ENCODE data around the gene SEL1L3.

SEL1L3 gene

DNA sequence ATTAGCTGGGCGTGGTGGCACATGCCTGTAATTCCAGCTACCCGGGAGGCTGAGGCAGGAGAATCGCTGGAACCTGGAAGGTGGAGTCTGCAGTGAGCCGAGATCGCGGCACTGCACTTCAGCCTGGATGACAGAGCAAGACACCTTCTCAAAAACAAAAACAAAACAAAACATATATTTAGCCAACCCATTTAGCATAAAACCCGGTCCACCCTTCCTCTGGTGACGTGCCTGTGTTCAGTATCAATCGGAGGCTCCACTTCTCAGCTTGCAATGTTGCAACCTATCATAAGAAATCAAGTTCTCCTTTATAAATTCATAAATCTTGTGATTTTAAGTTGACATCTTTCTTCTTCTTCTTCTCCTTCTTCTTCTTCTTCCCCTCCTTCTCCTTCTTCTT lies 133.2 kb downstream of the SEL1L3 start:
- DNase-seq (ENCODE audit: low read depth) = no peak

DNA sequence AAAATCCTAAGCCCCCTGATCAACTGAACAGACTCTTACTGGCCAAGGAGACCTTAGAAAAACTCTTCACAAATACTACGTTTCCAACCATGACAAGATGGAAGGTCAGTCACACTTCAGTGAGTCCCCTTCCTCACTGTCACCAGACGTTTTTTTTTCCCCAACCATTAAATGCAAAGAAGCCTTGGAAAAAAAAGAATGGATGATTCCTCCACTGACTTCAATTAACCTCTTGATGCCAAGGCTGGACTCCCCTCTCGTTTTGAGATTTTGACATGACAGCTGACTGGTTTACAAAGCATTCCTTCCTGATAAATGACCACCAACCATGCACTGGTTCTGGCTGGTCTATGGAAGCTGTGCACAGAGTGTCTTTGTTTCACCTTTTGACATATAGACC lies 133.9 kb downstream of the SEL1L3 start:
- DNase-seq (ENCODE audit: low read depth) = no peak

DNA sequence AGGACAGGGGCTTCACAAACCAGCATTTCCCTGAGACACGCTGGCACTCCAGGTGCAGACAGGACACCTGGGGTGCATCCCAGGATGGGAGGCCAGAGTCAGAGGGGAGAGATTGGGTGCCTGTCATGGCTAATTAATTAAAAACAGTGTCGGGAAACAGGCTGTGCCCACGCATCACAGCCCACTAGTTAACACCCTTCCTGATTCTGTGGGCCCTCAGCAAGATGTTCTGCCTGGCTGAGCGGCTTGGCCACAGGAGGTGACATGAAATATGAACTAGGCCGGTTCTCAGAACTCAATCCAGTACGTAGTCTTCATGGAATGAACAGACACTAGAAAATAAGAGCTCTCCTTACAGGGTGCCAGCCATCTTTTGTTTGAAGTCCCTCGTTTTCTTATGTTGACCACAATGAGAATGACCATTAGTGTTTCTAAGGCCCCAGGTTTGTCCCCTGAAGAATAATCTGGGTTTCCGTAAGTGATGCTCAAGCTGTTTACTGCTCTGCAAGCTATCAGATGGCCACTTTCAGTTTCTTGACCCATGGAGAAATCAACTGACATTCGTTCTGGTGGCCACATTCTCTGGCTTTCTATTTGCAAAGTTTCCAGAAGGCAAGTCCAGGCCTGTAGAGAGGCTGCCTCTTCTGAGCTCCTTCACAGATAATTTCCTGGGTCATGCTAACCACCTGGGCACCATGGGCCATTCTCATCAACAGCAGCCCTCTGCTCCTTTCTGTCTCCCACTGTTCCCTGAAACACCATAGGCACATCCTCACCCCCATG lies 134.9 kb downstream of the SEL1L3 start:
- DNase-seq (ENCODE audit: low read depth) = no peak

GRCh38 chr4:25725870-25726269 lies 136.9 kb downstream of the SEL1L3 start:
- DNase-seq (ENCODE audit: low read depth) = no peak

DNA sequence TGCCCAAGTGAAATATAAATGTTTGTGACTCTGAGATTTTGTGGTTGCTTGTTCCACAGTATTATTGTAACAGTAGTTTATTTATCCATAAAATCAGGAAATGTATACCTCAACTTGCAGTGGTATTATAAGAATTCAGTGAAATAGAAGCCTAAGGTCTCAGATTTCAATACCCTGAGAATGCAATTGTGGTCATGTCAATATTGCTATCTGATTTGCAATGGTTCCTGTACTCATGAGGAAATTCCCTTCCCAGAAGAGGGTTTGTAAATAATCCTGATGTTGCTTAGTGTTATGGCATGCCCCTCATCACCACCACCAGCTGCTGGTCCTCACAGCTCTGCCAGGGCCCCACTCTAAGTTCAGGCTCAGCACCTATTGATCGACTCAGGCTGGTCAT lies 139.4 kb downstream of the SEL1L3 start:
- DNase-seq (ENCODE audit: low read depth) = no peak

DNA sequence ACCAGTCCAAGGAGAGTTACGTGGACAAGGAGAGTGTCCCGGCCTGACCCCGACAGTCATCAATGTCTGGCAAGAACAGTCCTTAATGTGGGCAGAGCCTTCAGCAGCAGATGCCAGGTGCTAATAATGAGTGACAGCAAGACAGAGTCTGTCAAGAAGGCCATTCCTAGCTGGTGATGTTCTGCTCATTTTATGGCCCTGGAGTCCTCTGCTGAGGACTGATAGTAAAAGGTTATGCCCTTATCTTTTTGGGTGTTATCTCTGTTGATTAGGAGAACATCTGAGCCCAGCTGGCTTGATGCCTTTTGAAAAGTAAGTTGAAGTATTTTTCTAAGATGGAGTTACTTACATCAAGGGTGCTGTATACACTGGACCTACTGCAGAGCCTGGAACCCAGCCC lies 139.8 kb downstream of the SEL1L3 start:
- DNase-seq (ENCODE audit: low read depth) = no peak

- no peak for DNase-seq (ENCODE audit: low read depth)
These were observed 149.0 kb downstream of the SEL1L3 start for GRCh38 chr4:25713812-25714211.

GRCh38 chr4:25712611-25713010 lies 150.2 kb downstream of the SEL1L3 start:
- DNase-seq (ENCODE audit: low read depth) = no peak

DNA sequence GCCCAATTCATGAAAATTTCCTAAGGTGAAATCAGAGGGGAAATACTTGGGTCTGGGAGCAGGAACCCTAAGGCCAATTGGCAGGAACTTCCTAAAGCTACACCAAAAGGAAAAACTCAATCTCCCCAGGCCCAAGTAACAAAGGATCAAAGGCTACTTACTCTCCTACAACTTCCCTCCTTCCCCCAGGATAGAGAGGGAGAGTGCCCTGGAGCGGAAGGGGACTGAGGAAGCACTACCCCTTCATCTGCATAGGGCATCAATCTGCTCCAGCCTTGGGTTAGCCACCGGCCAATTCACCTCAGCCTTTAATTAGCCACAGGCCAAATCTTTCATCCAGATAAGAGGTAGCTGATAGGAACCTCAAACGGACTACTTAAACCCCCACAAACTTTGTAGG lies 152.2 kb downstream of the SEL1L3 start:
- DNase-seq (ENCODE audit: low read depth) = no peak

DNA sequence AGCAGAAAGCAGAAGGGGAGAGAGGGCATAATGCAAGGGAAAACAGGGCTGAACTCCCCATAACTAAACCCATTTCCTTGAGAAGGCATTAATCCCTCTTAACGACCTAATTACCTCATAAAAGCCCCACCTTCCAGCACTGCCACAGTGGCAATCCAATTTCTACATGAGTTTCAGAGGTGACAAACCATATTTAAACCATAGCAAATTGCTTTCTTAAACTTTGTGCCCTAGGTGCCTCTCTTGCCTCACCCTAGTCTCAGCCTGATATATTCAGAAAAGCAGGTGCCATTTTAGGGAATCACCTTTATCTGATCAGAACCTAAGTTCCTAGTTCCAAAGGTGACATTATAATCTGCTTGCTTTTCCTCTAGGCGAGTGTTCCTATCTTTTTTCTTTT lies 158.3 kb downstream of the SEL1L3 start:
- no peak for DNase-seq (ENCODE audit: low read depth)

DNA sequence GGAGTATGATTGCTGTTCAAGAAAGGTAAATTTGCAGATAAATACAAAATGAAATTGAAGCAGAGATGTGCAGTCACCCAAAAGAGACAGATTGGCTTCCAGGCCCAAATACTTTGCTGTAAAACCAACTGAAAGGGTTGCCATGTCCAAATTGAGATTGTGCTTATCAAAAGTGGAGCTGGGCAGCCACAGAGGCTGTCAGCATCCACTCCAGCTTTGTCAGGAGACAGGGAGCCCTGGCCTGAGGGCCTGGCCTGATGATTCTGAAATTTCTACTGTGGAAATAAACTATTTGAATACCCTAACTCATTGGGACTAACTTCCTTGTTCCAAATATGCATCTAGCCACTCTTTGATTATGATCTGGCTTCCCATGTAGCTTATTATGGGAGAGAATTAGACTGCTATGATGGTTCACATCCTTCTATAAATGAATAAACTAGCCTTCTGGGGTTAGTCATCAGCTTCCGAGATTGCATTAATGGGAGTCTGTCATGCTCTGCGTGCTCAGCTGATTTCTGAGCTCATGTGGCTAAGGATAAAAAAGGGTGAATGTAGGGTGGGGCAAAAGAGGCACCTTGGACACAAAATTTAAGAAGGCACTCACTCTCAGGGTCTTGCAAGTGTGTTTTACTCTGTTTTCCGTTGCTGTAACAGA lies 158.9 kb downstream of the SEL1L3 start:
- DNase-seq (ENCODE audit: low read depth) = no peak

- DNase-seq (ENCODE audit: low read depth) = no peak
These were observed 159.9 kb downstream of the SEL1L3 start for GRCh38 chr4:25702848-25703247.

DNA sequence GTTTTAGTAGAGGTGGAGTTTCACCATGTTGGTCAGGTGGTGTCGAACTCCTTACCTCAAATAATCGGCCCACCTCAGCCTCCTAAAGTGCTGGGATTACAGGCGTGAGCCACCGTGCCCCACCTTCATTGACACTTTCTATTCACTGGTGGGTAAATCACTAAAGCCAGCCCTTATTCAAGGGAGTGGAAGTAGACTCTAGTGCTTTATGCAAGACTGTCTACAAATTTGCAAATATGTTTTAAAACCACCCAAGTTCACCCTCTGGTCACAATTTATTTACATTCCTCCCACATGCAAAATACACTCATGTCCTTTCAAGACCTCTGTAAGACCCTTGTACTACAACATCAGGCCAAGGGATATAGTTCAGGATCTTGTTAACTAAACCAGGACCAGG lies 162.1 kb downstream of the SEL1L3 start:
- DNase-seq (ENCODE audit: low read depth) = no peak

GRCh38 chr4:25697516-25697915 lies 165.3 kb downstream of the SEL1L3 start:
- no peak for DNase-seq (ENCODE audit: low read depth)

Measured in stimulated activated CD8-positive, alpha-beta memory T cell treated with anti-CD3 and anti-CD28 coated beads, Interleukin-7, amount 100 ng/mL, for 24 hours (primary cell).